ENCODE results near the gene PIGR. TPM values are rescaled to one million over a fixed set of nuclear protein-coding genes. Genes with fewer than 3 reads are reported as not detected.

PIGR gene
- total and polyA plus RNA-seq, 4 donors = 0.28 to 67.5 (median 1.5) TPM

DNA sequence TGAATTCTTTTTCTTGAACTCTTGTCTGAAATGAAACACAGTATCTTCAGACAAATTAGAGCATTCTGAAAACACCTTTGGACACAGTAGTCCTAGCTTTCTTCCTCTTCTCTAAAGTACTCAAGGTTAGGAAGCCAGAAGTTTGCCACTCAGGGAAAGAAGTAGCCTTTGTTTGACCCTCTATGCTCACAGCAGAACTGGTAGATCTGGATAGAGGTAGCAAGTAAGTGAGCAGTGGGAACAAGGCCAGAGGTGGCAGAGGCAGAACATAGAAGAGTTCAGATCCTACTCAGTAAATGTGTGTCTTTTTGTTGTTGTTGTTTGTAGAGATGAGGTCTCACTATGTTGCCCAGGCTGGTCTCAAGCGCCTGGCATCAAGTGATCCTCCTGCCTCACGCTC is 7.4 kb upstream of the PIGR start:
- peaks cover 6% of the 10 kb centered on the region for H3K9me3 ChIP-seq (ENCODE audit: control insufficient read depth, low read length)
- H3K27me3 ChIP-seq (ENCODE audit: control insufficient read depth in 1 of 2, insufficient read depth in 2 of 2, low read length in 1 of 2) = no peaks in the 10 kb centered on the region
- H3K4me1 ChIP-seq (ENCODE audit: control insufficient read depth in 1 of 2, insufficient read depth in 2 of 2, low read length in 2 of 2) = no peaks in the 10 kb centered on the region
- no peak overlapping the region for H3K4me3 ChIP-seq (ENCODE audit: low read length in 2 of 2)
- no peak for ATAC-seq (ENCODE audit: low FRiP score)
- intact Hi-C loops (cut with DNase I) = no loop called here
- no peak for DNase-seq
- H3K36me3 ChIP-seq (ENCODE audit: control insufficient read depth in 1 of 2, insufficient read depth in 2 of 2, low read length in 1 of 2) = no peaks in the 10 kb centered on the region
- no peak overlapping the region for H3K27ac ChIP-seq (ENCODE audit: low read depth in 1 of 2, low read length in 2 of 2)
- 97 to 98% methylated on average over 2 of the region's 2 CpGs for WGBS, 2 donors

DNA sequence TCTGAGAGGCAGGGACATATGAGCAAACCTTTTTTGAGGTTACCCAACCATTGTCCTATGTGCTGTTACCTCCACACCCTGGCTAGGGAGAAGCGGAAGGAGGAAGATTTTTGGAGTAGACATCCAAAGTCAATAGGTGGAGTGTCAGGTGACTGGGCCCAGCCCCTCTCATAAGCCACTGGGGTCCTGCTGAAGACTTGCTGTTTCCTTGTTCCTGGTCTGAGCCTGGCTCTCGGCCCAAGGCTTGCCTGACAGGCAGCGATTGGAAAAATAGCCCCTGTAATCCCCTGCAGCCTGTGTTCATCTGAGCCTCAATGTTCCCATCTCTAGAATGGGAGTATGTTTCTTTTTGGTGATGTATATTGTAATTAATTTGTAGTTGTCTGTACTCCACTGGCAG is 6.9 kb upstream of the PIGR start:
- H3K9me3 ChIP-seq (ENCODE audit: control insufficient read depth, low read length) = peaks cover 6% of the 10 kb centered on the region
- WGBS, 2 donors = 79 to 84% methylated on average over 3 of the region's 3 CpGs
- H3K36me3 ChIP-seq (ENCODE audit: control insufficient read depth in 1 of 2, insufficient read depth in 2 of 2, low read length in 1 of 2) = no peaks in the 10 kb centered on the region
- no peak overlapping the region for H3K4me3 ChIP-seq (ENCODE audit: low read length in 2 of 2)
- H3K27ac ChIP-seq (ENCODE audit: low read depth in 1 of 2, low read length in 2 of 2) = no peak overlapping the region
- DNase-seq (no peak), ATAC-seq (ENCODE audit: low FRiP score) (no peak)
- H3K27me3 ChIP-seq (ENCODE audit: control insufficient read depth in 1 of 2, insufficient read depth in 2 of 2, low read length in 1 of 2) = no peaks in the 10 kb centered on the region
- intact Hi-C loops (cut with DNase I) = no loop called here
- no peaks in the 10 kb centered on the region for H3K4me1 ChIP-seq (ENCODE audit: control insufficient read depth in 1 of 2, insufficient read depth in 2 of 2, low read length in 2 of 2)

DNA sequence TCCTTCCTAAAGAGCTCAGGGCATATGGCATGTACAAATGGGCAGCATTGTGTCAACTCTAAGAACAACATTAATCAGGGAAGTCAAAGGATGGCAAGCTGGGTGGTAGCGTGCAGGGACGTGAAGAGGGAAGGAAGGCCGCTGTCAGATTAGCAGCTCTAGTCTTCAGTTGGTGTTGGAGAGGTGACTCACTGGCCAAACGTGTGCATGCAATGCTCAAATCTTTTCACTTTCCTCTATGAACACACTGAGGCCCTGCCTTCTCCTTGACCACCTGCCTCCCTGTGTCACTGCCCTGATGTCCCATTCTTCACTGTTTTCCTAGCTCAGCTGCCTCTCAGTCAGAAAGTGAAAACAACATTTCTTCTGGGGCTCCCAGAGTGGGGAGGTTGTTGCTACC is 5.9 kb upstream of the PIGR start:
- Histone ChIP-seq H3K4me3 (ENCODE audit: low read length in 2 of 2) (no peak overlapping the region), H3K36me3 (ENCODE audit: control insufficient read depth in 1 of 2, insufficient read depth in 2 of 2, low read length in 1 of 2) (no peaks in the 10 kb centered on the region), H3K4me1 (ENCODE audit: control insufficient read depth in 1 of 2, insufficient read depth in 2 of 2, low read length in 2 of 2) (no peaks in the 10 kb centered on the region), H3K27ac (ENCODE audit: low read depth in 1 of 2, low read length in 2 of 2) (no peak overlapping the region), H3K27me3 (ENCODE audit: control insufficient read depth in 1 of 2, insufficient read depth in 2 of 2, low read length in 1 of 2) (no peaks in the 10 kb centered on the region), H3K9me3 (ENCODE audit: control insufficient read depth, low read length) (peaks cover 6% of the 10 kb centered on the region)
- WGBS, 2 donors = 58 to 63% methylated on average over 4 of the region's 4 CpGs
- ATAC-seq (ENCODE audit: low FRiP score) (no peak), DNase-seq (no peak)
- intact Hi-C loops (cut with DNase I) = no loop called here

DNA sequence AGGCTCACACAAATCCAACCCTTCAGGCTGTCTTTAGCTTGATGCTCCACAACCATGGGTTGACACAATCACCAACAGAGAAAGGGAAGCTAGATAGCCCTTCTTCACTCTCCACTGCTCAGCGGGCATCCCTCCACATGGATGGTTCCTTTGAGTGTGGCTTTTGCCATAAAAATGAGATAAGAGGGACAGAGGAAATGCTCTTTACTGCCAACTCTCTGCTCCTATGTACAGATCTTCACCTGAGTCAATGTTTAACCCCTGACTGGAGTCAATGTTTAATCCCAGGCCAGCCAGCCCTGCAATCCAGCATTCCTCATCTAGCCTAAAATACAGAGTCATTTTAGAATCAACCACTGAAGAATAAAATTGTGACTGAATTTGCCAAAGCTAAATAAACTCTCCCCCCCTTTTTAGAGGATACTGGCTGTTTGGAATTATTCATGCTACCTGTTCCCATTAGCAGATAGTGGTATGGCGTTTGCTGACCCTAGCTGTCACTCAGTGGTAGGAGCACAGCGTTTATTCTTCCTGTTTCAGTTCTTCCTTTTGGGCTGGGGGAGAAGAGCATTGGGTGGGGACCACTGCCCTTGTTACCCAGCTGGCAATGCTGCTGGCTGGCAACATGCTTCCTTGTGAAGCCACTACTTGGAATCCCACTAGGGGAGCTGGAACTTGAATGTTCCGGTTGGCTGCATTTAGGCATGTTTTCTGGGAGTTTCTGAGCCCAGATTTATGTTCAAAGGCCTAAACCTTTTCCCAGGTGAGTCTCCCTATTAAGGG is 5.2 kb upstream of the PIGR start:
- no peaks in the 10 kb centered on the region for H3K36me3 ChIP-seq (ENCODE audit: control insufficient read depth in 1 of 2, insufficient read depth in 2 of 2, low read length in 1 of 2)
- H3K27me3 ChIP-seq (ENCODE audit: control insufficient read depth in 1 of 2, insufficient read depth in 2 of 2, low read length in 1 of 2) = no peaks in the 10 kb centered on the region
- DNase-seq = no peak
- no peak for ATAC-seq (ENCODE audit: low FRiP score)
- no peak overlapping the region for H3K27ac ChIP-seq (ENCODE audit: low read depth in 1 of 2, low read length in 2 of 2)
- H3K4me3 ChIP-seq (ENCODE audit: low read length in 2 of 2) = no peak overlapping the region
- 86 to 92% methylated on average over 4 of the region's 4 CpGs for WGBS, 2 donors
- intact Hi-C loops (cut with DNase I) = no loop called here
- peaks cover 6% of the 10 kb centered on the region for H3K9me3 ChIP-seq (ENCODE audit: control insufficient read depth, low read length)
- H3K4me1 ChIP-seq (ENCODE audit: control insufficient read depth in 1 of 2, insufficient read depth in 2 of 2, low read length in 2 of 2) = no peaks in the 10 kb centered on the region

DNA sequence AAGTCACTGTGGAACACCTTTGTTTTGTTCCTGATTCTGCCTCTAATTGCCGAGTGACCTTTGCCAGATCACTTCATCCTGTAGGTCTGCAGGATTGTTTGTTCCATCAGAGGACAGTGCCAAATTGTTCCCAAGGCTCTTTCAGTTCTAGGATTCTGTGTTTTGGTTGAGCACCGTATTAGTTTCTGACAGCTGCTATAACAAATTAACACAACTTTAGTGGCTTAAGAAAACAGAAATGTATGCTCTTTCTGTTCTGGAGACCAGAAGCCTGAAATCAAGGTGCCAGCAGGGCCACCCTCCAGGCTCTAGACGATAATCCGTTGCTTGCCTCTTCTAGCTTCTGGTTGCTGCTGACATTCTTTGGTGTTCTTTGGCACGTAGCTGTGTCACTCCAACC is 3.4 kb upstream of the PIGR start:
- H3K36me3 ChIP-seq (ENCODE audit: control insufficient read depth in 1 of 2, insufficient read depth in 2 of 2, low read length in 1 of 2) = no peaks in the 10 kb centered on the region
- peaks cover 6% of the 10 kb centered on the region for H3K9me3 ChIP-seq (ENCODE audit: control insufficient read depth, low read length)
- no peak overlapping the region for H3K4me3 ChIP-seq (ENCODE audit: low read length in 2 of 2)
- 76 to 86% methylated on average over 5 of the region's 5 CpGs for WGBS, 2 donors
- ATAC-seq (ENCODE audit: low FRiP score) = no peak
- no peak overlapping the region for H3K27ac ChIP-seq (ENCODE audit: low read depth in 1 of 2, low read length in 2 of 2)
- H3K27me3 ChIP-seq (ENCODE audit: control insufficient read depth in 1 of 2, insufficient read depth in 2 of 2, low read length in 1 of 2) = no peaks in the 10 kb centered on the region
- no peak for DNase-seq
- no peaks in the 10 kb centered on the region for H3K4me1 ChIP-seq (ENCODE audit: control insufficient read depth in 1 of 2, insufficient read depth in 2 of 2, low read length in 2 of 2)
- intact Hi-C loops (cut with DNase I) = no loop called here

DNA sequence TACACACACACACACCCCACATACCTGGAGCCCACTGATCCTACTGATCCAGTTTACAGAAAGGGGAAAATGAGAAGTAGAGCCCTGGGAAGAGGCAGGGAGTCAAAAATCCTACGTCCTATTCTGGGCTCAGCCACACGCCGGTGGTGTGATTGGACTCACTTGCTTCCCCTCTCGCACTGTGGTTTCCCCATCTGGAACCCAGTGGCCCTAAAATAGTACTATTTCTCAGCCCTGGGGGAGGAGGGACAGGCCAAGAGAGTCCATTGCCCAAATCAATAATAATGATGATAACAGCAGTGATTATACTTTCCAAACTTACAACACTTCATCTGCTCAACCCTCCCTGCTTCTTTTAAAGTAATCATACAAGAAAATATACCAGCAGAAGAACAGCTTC is 2.9 kb upstream of the PIGR start:
- WGBS, 2 donors = 43 to 60% methylated on average over 4 of the region's 4 CpGs
- ATAC-seq (ENCODE audit: low FRiP score) = no peak
- DNase-seq = no peak
- Histone ChIP-seq H3K4me3 (ENCODE audit: low read length in 2 of 2) (no peak overlapping the region), H3K36me3 (ENCODE audit: control insufficient read depth in 1 of 2, insufficient read depth in 2 of 2, low read length in 1 of 2) (no peaks in the 10 kb centered on the region), H3K4me1 (ENCODE audit: control insufficient read depth in 1 of 2, insufficient read depth in 2 of 2, low read length in 2 of 2) (no peaks in the 10 kb centered on the region), H3K27ac (ENCODE audit: low read depth in 1 of 2, low read length in 2 of 2) (no peak overlapping the region), H3K9me3 (ENCODE audit: control insufficient read depth, low read length) (peaks cover 6% of the 10 kb centered on the region), H3K27me3 (ENCODE audit: control insufficient read depth in 1 of 2, insufficient read depth in 2 of 2, low read length in 1 of 2) (no peaks in the 10 kb centered on the region)
- intact Hi-C loops (cut with DNase I) = no loop called here

DNA sequence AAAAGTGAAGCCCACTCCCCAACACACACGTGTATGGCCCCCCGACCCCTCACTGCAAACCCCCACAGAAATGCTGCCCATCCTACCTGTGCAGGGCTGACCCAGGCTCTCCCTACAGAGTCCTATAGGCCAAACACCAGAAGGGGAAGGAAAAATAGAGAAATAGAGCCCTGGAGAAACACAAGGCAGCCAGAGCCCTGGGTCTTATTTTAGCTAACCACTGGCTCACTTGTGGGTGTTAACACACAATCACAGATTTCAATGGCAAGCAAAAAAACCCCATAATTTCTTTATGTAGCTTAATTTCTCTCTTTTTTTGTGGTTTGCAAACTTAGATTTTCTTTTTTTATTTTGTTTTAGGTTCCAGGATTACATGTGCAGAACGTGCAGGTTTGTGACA is 989 bp upstream of the PIGR start:
- Histone ChIP-seq H3K9me3 (ENCODE audit: control insufficient read depth, low read length) (peaks cover 4% of the 10 kb centered on the region), H3K36me3 (ENCODE audit: control insufficient read depth in 1 of 2, insufficient read depth in 2 of 2, low read length in 1 of 2) (no peaks in the 10 kb centered on the region), H3K27me3 (ENCODE audit: control insufficient read depth in 1 of 2, insufficient read depth in 2 of 2, low read length in 1 of 2) (no peaks in the 10 kb centered on the region), H3K4me3 (ENCODE audit: low read length in 2 of 2) (no peak overlapping the region), H3K27ac (ENCODE audit: low read depth in 1 of 2, low read length in 2 of 2) (no peak overlapping the region), H3K4me1 (ENCODE audit: control insufficient read depth in 1 of 2, insufficient read depth in 2 of 2, low read length in 2 of 2) (no peaks in the 10 kb centered on the region)
- ATAC-seq (ENCODE audit: low FRiP score) (no peak), DNase-seq (no peak)
- intact Hi-C loops (cut with DNase I) = no loop called here
- WGBS, 2 donors = 70 to 87% methylated on average over 3 of the region's 3 CpGs

DNA sequence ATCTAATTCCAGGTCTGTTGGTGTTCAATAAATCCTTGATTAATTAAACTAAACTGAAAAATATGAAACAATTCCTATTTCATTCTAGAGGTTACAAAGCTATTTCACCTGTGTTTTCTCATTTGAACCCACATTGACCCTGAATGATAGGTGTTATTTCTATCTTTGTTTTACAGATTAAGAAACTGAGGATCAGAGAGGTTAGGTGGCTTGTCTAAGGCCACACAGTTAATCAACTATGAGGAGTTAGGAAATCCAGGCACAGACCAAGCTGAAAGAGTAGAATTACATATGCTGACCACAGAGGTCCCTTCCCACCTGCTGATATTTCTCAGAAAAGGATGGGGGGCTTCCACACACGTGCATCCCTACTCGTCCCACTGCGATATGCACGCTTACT is 487 bp downstream of the PIGR start:
- Histone ChIP-seq H3K27me3 (ENCODE audit: control insufficient read depth in 1 of 2, insufficient read depth in 2 of 2, low read length in 1 of 2) (no peaks in the 10 kb centered on the region), H3K27ac (ENCODE audit: low read depth in 1 of 2, low read length in 2 of 2) (no peak overlapping the region), H3K36me3 (ENCODE audit: control insufficient read depth in 1 of 2, insufficient read depth in 2 of 2, low read length in 1 of 2) (no peaks in the 10 kb centered on the region), H3K9me3 (ENCODE audit: control insufficient read depth, low read length) (peaks cover 4% of the 10 kb centered on the region), H3K4me1 (ENCODE audit: control insufficient read depth in 1 of 2, insufficient read depth in 2 of 2, low read length in 2 of 2) (no peaks in the 10 kb centered on the region), H3K4me3 (ENCODE audit: low read length in 2 of 2) (no peak overlapping the region)
- WGBS, 2 donors = 88 to 91% methylated on average over 4 of the region's 4 CpGs
- ATAC-seq (ENCODE audit: low FRiP score) (no peak), DNase-seq (no peak)
- intact Hi-C loops (cut with DNase I) = no loop called here

DNA sequence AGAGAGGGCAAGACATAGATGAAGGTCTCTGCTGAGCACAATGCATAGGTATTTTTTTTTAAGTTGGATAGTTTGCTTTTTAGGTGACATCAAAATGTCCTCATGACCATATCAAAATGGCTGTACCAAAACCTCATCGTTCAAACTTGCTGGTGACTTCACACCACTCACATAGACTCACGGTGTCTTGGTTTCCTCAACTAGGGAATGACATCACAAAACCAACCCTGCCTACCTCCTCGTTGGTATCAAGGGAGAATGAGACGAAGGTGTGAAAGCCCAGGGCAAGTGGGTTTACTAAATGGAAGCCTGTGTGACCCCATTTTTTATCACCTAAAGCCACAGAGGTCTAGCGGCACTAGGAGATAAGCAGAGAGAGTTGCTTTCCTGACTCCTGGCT is 1.6 kb downstream of the PIGR start:
- H3K4me1 ChIP-seq (ENCODE audit: control insufficient read depth in 1 of 2, insufficient read depth in 2 of 2, low read length in 2 of 2) = no peaks in the 10 kb centered on the region
- H3K27ac ChIP-seq (ENCODE audit: low read depth in 1 of 2, low read length in 2 of 2) = no peak overlapping the region
- intact Hi-C loops (cut with DNase I) = no loop called here
- H3K9me3 ChIP-seq (ENCODE audit: control insufficient read depth, low read length) = peaks cover under 1% of the 10 kb centered on the region
- no peak for ATAC-seq (ENCODE audit: low FRiP score)
- DNase-seq = no peak
- no peak overlapping the region for H3K4me3 ChIP-seq (ENCODE audit: low read length in 2 of 2)
- H3K27me3 ChIP-seq (ENCODE audit: control insufficient read depth in 1 of 2, insufficient read depth in 2 of 2, low read length in 1 of 2) = no peaks in the 10 kb centered on the region
- 66 to 70% methylated on average over 5 of the region's 5 CpGs for WGBS, 2 donors
- no peaks in the 10 kb centered on the region for H3K36me3 ChIP-seq (ENCODE audit: control insufficient read depth in 1 of 2, insufficient read depth in 2 of 2, low read length in 1 of 2)

Data from aorta (tissue), 5 donors.